Left lung (tissue), 10 donors: ENCODE data around the gene KLHL3. TPM values are rescaled to one million over a fixed set of nuclear protein-coding genes. Genes with fewer than 3 reads are reported as not detected.

Experiments
- ATAC-seq: fragments of 200-7000 bp; cut with Tn5 transposase; one replicate; pipeline ENCODE4 v1.9.1; 2020; ENCODE audit warnings: moderate library complexity
- DNase-seq, 4 donors: peaks; one replicate each; pipeline ENCODE4 v3.0.0-alpha.2; 2013 to 2020
- H3K27ac ChIP-seq, 2 donors: fragments of 200-600 bp; sonication (generic) in 1 of 2; one replicate each; pipeline versions ENCODE4 v1.5.0 to v1.8.0; 2020 to 2021
- H3K27me3 ChIP-seq, 2 donors: fragments of 200-600 bp; sonication (generic) in 1 of 2; one replicate each; pipeline versions ENCODE4 v1.5.0 to v1.8.0; 2020 to 2021
- H3K36me3 ChIP-seq, 2 donors: fragments of 200-600 bp; sonication (generic) in 1 of 2; one replicate each; pipeline versions ENCODE4 v1.5.0 to v1.8.0; 2020 to 2021
- H3K4me1 ChIP-seq, 2 donors: fragments of 200-600 bp; one replicate each; pipeline ENCODE4 v1.8.0; 2021
- H3K4me3 ChIP-seq, 2 donors: fragments of 200-600 bp; sonication (generic) in 1 of 2; one replicate each; pipeline versions ENCODE4 v1.5.0 to v1.8.0; 2020 to 2021; ENCODE audit warnings: mild to moderate bottlenecking in 1 of 2
- H3K9me3 ChIP-seq, 2 donors: fragments of 200-600 bp; sonication (generic) in 1 of 2; one replicate each; pipeline versions ENCODE4 v1.5.0 to v1.8.0; 2020 to 2021
- intact Hi-C, 2 donors: fragments of 100-400 bp; cut with DNase I; formaldehyde crosslinking; loops; one replicate each; pipeline versions ENCODE4 v1.11.2 to v1.14.2; 2022
- polyA plus RNA-seq, 6 donors: library from polyadenylated mRNA; unstranded; fragments of 120-200 nt; gene quantifications; one replicate each; pipeline ENCODE4 v1.2.1, GENCODE V29; 2013; ENCODE audit not compliant: insufficient read length in 6 of 6
- total RNA-seq, 2 donors: library from RNA; stranded (reverse); fragmentation: NEBNext Ultra II Directional; extraction: Animal tissue kit (Norgen Biotek cat#: 25700); gene quantifications; one replicate each; pipeline ENCODE4 v1.2.1, GENCODE V29; 2021
- TF ChIP-seq, protein P1 (sequence below), 2 donors: fragments of 200-600 bp; sonication (generic) in 1 of 2; IDR thresholded peaks; one replicate each; pipeline versions ENCODE4 v1.5.0 to v1.8.0; 2021; ENCODE audit warnings: antibody characterized with exemption in 2 of 2
- donor health status: DM: no; HTN: yes; CAD: no.
- donor health status: DM: no; HTN: no; CAD: no.

KLHL3 gene
- total and polyA plus RNA-seq, 8 donors: 5.4 to 35.7 (median 29.7) TPM

GRCh38 chr5:137595396-137596079 lies 140.4 kb downstream of the KLHL3 start:
- Histone ChIP-seq H3K4me1 (no peaks in the 10 kb centered on the region), H3K27me3 (peaks cover 0 to 52% of the 10 kb centered on the region in 2 donors), H3K4me3 (no peak overlapping the region), H3K36me3 (no peaks in the 10 kb centered on the region), H3K9me3 (no peaks in the 10 kb centered on the region), H3K27ac (no peak overlapping the region)
- ATAC-seq (no peak), DNase-seq (no peak)
- intact Hi-C loops: no loop called here
- TF ChIP-seq, protein P1, sequence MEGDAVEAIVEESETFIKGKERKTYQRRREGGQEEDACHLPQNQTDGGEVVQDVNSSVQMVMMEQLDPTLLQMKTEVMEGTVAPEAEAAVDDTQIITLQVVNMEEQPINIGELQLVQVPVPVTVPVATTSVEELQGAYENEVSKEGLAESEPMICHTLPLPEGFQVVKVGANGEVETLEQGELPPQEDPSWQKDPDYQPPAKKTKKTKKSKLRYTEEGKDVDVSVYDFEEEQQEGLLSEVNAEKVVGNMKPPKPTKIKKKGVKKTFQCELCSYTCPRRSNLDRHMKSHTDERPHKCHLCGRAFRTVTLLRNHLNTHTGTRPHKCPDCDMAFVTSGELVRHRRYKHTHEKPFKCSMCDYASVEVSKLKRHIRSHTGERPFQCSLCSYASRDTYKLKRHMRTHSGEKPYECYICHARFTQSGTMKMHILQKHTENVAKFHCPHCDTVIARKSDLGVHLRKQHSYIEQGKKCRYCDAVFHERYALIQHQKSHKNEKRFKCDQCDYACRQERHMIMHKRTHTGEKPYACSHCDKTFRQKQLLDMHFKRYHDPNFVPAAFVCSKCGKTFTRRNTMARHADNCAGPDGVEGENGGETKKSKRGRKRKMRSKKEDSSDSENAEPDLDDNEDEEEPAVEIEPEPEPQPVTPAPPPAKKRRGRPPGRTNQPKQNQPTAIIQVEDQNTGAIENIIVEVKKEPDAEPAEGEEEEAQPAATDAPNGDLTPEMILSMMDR (IDR thresholded peaks at IDR 0.05): no peak

DNA sequence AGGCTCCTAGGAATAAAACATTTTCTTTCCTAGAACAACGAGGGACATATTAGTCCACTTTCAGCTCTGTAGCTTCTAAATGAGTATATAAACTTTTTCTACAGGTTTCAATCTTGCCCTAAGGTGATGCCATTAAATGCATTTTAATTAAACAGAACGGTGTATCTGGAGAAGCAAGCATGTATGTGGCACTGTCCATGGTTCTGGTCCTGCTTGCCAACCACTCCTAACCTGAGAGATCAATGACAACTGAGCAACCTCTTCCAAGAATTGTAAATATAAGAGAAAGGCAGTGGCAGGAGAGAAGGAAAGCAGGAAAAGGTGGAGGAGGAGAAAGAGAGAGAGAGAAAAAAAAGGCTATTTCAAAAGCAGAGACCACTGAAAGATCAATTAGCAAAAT lies 141.2 kb downstream of the KLHL3 start:
- DNase-seq (no peak), ATAC-seq (no peak)
- intact Hi-C loops: no loop called here
- H3K4me3 ChIP-seq: no peak overlapping the region
- no peaks in the 10 kb centered on the region for H3K9me3 ChIP-seq
- TF ChIP-seq, protein P1 (IDR thresholded peaks at IDR 0.05): no peak
- H3K27me3 ChIP-seq: peaks cover 0 to 46% of the 10 kb centered on the region in 2 donors
- no peaks in the 10 kb centered on the region for H3K36me3 ChIP-seq
- H3K27ac ChIP-seq: no peak overlapping the region
- H3K4me1 ChIP-seq: no peaks in the 10 kb centered on the region

GRCh38 chr5:137592317-137592716 lies 143.6 kb downstream of the KLHL3 start:
- intact Hi-C loops: no loop called here
- ATAC-seq (no peak), DNase-seq (no peak)
- H3K4me1 ChIP-seq: no peaks in the 10 kb centered on the region
- TF ChIP-seq, protein P1 (IDR thresholded peaks at IDR 0.05): no peak
- no peak overlapping the region for H3K4me3 ChIP-seq
- no peak overlapping the region for H3K27ac ChIP-seq
- no peaks in the 10 kb centered on the region for H3K9me3 ChIP-seq
- H3K27me3 ChIP-seq: peaks cover 0 to 24% of the 10 kb centered on the region in 2 donors
- no peaks in the 10 kb centered on the region for H3K36me3 ChIP-seq

DNA sequence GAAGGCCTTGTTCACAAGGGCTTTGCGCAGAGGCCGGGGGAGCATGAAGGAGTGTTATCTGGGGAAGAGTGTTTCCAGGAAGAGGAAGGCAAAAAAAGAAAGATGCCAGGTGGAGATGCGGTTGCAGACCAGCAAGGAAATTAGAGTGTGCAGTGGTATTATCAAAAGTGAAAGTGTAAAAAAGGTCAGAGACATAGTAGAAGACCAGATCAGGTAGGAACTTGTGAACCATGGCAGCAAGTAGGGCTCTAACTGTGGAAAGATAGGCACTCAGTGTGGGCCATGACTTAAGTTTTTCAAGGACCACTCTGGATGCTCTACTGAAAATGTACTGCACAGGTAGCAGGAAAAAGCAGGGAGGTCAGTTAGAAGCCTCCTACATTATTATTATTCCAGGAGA lies 146.7 kb downstream of the KLHL3 start:
- Histone ChIP-seq H3K27ac (no peak overlapping the region), H3K27me3 (peaks cover 0 to 1% of the 10 kb centered on the region in 2 donors), H3K4me3 (no peak overlapping the region), H3K36me3 (no peaks in the 10 kb centered on the region), H3K9me3 (peaks cover 0 to 3% of the 10 kb centered on the region in 2 donors), H3K4me1 (no peaks in the 10 kb centered on the region)
- no peak for ATAC-seq
- intact Hi-C loops: no loop called here
- no peak for DNase-seq
- TF ChIP-seq, protein P1 (IDR thresholded peaks at IDR 0.05): no peak

DNA sequence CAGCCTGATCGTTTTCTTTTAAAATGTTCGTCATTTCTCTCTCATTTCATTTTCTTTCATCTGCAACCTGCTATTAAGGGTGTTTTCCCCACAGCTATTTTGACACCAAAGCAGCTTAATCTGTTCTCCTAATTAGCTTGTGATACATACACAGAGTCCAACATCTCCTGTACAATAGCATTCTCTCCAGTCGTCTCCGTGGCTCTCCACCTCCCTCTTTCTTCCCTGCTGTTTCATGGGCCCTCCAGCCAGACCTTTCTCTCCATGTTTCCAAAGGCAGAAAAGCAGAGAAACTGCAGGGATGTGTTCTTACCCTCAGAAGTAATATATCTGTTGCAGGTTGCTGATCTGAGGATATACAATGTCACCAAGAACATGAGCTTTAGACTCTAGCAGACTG lies 148.0 kb downstream of the KLHL3 start:
- Histone ChIP-seq H3K9me3 (peaks cover 0 to 3% of the 10 kb centered on the region in 2 donors), H3K27me3 (no peaks in the 10 kb centered on the region), H3K4me1 (no peaks in the 10 kb centered on the region), H3K36me3 (no peaks in the 10 kb centered on the region), H3K4me3 (no peak overlapping the region), H3K27ac (no peak overlapping the region)
- TF ChIP-seq, protein P1 (IDR thresholded peaks at IDR 0.05): no peak
- intact Hi-C loops: no loop called here
- no peak for ATAC-seq
- DNase-seq: no peak
